OCI-LY7 (cell line): ENCODE data around the gene ZDHHC1. TPM values are rescaled to one million over a fixed set of nuclear protein-coding genes. Genes with fewer than 3 reads are reported as not detected.

Experiments
- BruUV-seq: library from RNA; stranded (reverse); fragments of 400-500 nt; replicated peaks from 2 replicates; lab custom pipeline; 2021; lab: Mats Ljungman, UMichigan
- CTCF ChIA-PET: fragments of 300-600 bp; sonication (Branson Sonifier 250); formaldehyde crosslinking; loops from one replicate; lab custom pipeline; 2022; ENCODE audit warnings: antibody characterized with exemption; ENCODE audit not compliant: unreplicated experiment; lab: Charles Lee
- POLR2A ChIA-PET: fragments of 300-600 bp; sonication (Branson Sonifier 250); formaldehyde crosslinking; loops from one replicate; lab custom pipeline; 2022; ENCODE audit warnings: antibody characterized with exemption; lab: Charles Lee
- DNase-seq: peaks from one replicate; pipeline ENCODE4 v3.0.0-alpha.2; 2015; ENCODE audit warnings: low spot score
- H2AFZ ChIP-seq: fragments of 200-600 bp; sonication (generic), shearing (Covaris generic); 2 replicates; pipeline ENCODE4 v1.6.1; 2014; ENCODE audit warnings: mild to moderate bottlenecking, antibody characterized with exemption, low read length, moderate library complexity
- H3K27ac ChIP-seq: fragments of 200-600 bp; sonication (generic); 2 replicates; pipeline ENCODE4 v1.5.1; 2014; ENCODE audit warnings: mixed run types, low read depth, mild to moderate bottlenecking, moderate library complexity, low read length, inconsistent platforms; ENCODE audit not compliant: poor library complexity, severe bottlenecking
- H3K36me3 ChIP-seq: fragments of 200-600 bp; sonication (generic); 2 replicates; pipeline ENCODE4 v1.6.1; 2014; ENCODE audit warnings: mild to moderate bottlenecking, antibody characterized with exemption, low read length, moderate library complexity, mixed read lengths; ENCODE audit not compliant: insufficient read depth
- H3K4me1 ChIP-seq: fragments of 200-600 bp; sonication (generic); 2 replicates; pipeline ENCODE4 v1.5.1; 2014; ENCODE audit warnings: mild to moderate bottlenecking, low read length; ENCODE audit not compliant: insufficient read depth, poor library complexity, severe bottlenecking
- H3K4me2 ChIP-seq: fragments of 200-600 bp; sonication (generic); 2 replicates; pipeline ENCODE4 v1.6.1; 2014; ENCODE audit warnings: mild to moderate bottlenecking, low read length
- H3K4me3 ChIP-seq: fragments of 200-600 bp; sonication (generic); 2 replicates; pipeline ENCODE4 v1.5.1; 2014; ENCODE audit warnings: mild to moderate bottlenecking, low read depth, low read length; ENCODE audit not compliant: poor library complexity, severe bottlenecking
- H3K79me2 ChIP-seq: fragments of 200-600 bp; sonication (generic); 2 replicates; pipeline ENCODE4 v1.6.1; 2016; ENCODE audit warnings: low read depth, mild to moderate bottlenecking, low read length, moderate library complexity, mixed read lengths; ENCODE audit not compliant: insufficient read depth
- H3K9me2 ChIP-seq: fragments of 200-600 bp; sonication (generic); 2 replicates; pipeline ENCODE4 v1.6.1; 2016; ENCODE audit warnings: mild to moderate bottlenecking, low read length, mixed read lengths; ENCODE audit not compliant: insufficient read depth
- H3K9me3 ChIP-seq: fragments of 200-600 bp; sonication (generic); 2 replicates; pipeline ENCODE4 v1.6.1; 2014; ENCODE audit warnings: mild to moderate bottlenecking, mixed run types, low read length, mixed read lengths
- H4K20me1 ChIP-seq: fragments of 200-600 bp; sonication (generic); 2 replicates; pipeline ENCODE4 v1.6.1; 2014; ENCODE audit warnings: mild to moderate bottlenecking, antibody characterized with exemption, low read length, moderate library complexity, mixed read lengths; ENCODE audit not compliant: insufficient read depth
- EZH2phosphoT487 ChIP-seq: fragments of 200-600 bp; sonication (generic); IDR thresholded peaks from 2 replicates; pipeline ENCODE4 v1.6.1; 2018; ENCODE audit warnings: low read depth, borderline replicate concordance, mild to moderate bottlenecking, mixed run types, antibody characterized with exemption, low read length, moderate library complexity, mixed read lengths
- intact Hi-C: fragments of 100-400 bp; cut with micrococcal nuclease; formaldehyde crosslinking; loops from one replicate; pipeline ENCODE4 v1.10.0; 2022; ENCODE audit not compliant: unreplicated experiment
- total RNA-seq, 2 experiments: library from RNA; depleted of rRNA in 1 of 2; stranded (reverse); fragments of >200 nt in 1 of 2; shearing (Covaris generic) in 1 of 2; gene quantifications; 2 replicates each; pipeline ENCODE4 v1.2.3, GENCODE V29; 2014 to 2022
- TF ChIP-seq, protein P1 (sequence below): fragments of 200-600 bp; sonication (generic); conservative IDR thresholded peaks from 2 replicates; pipeline ENCODE4 v1.5.1; 2014; ENCODE audit warnings: mild to moderate bottlenecking, antibody characterized with exemption, low read length, moderate library complexity, mixed read lengths

Gene ZDHHC1
- total RNA-seq, 2 experiments from 2014 or later = not detected

DNA sequence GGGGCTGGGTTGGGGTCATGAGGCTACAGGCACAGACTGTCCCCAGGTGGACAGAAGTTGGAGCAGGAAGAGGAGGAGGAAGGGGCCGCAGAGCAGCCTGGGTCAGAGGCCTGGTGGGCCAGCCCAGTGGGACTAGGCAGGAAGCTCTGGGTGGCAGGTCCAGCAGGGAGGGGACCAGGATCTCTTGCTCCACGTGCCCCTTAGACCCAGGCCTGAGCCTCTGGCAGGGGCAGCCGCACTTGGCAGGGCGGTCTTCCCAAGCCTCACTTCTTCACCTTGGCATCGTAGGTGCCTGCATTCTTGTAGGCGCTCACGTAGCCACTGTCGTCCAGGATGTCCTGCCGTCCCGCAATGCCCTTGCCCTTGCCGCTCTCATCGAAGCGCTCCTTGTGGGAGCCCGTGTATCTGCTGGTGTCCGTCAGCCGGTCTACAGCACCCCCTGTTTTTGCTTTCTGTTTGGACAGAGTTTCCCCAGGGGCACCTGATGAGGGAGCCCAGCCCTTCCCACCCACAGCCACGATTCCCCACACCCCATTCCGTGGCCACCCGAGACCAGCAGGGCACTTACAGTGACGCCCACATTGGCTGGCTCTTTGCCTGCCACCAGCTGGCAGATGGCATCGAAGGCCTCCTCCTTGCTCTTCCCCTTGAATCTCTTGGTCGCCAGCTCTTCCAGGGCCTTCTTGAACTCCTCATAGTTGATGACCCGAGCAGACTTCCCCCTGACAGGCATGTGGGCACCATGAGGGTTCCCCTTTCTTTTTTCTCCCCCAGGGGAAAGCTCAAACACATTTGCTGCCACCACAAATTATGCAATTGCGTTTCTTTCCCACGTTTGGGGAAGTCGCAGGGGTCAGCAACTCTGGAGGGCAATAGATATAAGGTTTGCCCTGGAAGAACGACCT, 26.1 kb downstream of the ZDHHC1 start:
- ChIA-PET POLR2A (no interaction called here), CTCF (no interaction called here)
- Histone ChIP-seq H3K4me3 (no peak overlapping the region), H3K79me2 (no peaks in the 10 kb centered on the region), H3K9me3 (no peaks in the 10 kb centered on the region), H3K9me2 (no peaks in the 10 kb centered on the region), H2AFZ (no peak overlapping the region), H3K36me3 (no peaks in the 10 kb centered on the region), H3K27ac (no peak overlapping the region), H3K4me2 (no peak overlapping the region), H4K20me1 (no peaks in the 10 kb centered on the region), H3K4me1 (no peaks in the 10 kb centered on the region)
- intact Hi-C loops = no loop called here
- TF ChIP-seq, protein P1, sequence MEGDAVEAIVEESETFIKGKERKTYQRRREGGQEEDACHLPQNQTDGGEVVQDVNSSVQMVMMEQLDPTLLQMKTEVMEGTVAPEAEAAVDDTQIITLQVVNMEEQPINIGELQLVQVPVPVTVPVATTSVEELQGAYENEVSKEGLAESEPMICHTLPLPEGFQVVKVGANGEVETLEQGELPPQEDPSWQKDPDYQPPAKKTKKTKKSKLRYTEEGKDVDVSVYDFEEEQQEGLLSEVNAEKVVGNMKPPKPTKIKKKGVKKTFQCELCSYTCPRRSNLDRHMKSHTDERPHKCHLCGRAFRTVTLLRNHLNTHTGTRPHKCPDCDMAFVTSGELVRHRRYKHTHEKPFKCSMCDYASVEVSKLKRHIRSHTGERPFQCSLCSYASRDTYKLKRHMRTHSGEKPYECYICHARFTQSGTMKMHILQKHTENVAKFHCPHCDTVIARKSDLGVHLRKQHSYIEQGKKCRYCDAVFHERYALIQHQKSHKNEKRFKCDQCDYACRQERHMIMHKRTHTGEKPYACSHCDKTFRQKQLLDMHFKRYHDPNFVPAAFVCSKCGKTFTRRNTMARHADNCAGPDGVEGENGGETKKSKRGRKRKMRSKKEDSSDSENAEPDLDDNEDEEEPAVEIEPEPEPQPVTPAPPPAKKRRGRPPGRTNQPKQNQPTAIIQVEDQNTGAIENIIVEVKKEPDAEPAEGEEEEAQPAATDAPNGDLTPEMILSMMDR = no peak
- no peak for TF ChIP-seq EZH2phosphoT487
- BruUV-seq = no TSS peak
- DNase-seq = no peak

DNA sequence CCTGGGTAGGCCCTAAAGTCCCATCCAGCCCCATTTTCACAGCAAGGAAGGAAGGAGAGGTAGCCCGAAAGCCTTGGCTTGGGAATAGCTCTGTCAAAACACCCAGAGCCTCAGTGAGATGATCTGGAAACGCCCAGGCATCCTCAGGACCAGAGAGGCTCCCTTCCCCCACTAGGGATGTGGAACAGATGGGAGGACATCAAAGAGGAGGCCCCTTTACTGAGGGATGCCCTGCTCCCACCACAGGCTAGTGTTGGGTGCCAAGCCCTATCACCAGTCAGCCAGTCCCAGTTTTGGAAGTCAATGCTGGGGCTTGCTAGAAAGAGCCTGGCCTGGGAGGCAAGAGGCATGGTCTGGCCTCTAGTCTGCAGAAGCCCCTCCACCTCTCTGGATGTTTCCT, 27.7 kb downstream of the ZDHHC1 start:
- Histone ChIP-seq H3K9me3 (no peaks in the 10 kb centered on the region), H3K4me1 (no peaks in the 10 kb centered on the region), H3K27ac (no peak overlapping the region), H3K4me2 (no peak overlapping the region), H3K36me3 (no peaks in the 10 kb centered on the region), H3K4me3 (no peak overlapping the region), H4K20me1 (no peaks in the 10 kb centered on the region), H2AFZ (no peak overlapping the region), H3K79me2 (no peaks in the 10 kb centered on the region), H3K9me2 (no peaks in the 10 kb centered on the region)
- no peak for DNase-seq
- ChIA-PET CTCF (no interaction called here), POLR2A (interaction anchor here (0.6 to 0.9 kb wide), 3 partner anchors 9 to 51 kb away, joined by 3 to 6 read pairs (median 3); no protein-coding TSS in a partner anchor)
- TF ChIP-seq EZH2phosphoT487 = no peak
- TF ChIP-seq, protein P1 = no peak
- no TSS peak for BruUV-seq
- intact Hi-C loops = no loop called here

DNA sequence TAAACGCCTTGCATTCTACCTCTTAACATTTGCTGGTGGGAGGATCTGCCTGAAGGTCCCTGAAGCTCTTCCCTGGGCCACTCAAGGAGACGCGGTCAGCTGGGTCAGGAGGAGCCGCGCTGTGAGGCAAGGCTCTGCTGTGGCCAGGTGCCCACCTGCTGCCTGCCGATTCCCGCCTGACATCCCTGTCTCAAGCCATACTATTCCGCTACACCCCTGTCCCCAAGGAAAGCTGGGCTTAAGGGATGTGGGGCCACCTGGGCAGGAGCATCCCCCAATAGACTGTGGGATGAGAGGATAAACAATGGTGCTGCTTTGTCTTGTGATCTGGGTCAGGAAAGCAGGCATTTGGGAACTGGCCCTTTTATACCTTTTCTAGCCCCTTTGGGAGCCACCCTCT, 28.1 kb downstream of the ZDHHC1 start:
- Histone ChIP-seq H3K36me3 (no peaks in the 10 kb centered on the region), H3K4me2 (no peak overlapping the region), H3K4me3 (no peak overlapping the region), H3K9me2 (no peaks in the 10 kb centered on the region), H3K4me1 (no peaks in the 10 kb centered on the region), H3K79me2 (no peaks in the 10 kb centered on the region), H3K27ac (no peak overlapping the region), H2AFZ (no peak overlapping the region), H4K20me1 (no peaks in the 10 kb centered on the region), H3K9me3 (no peaks in the 10 kb centered on the region)
- POLR2A ChIA-PET = interaction anchor here (0.6 to 0.9 kb wide), 3 partner anchors 9 to 52 kb away, joined by 3 to 6 read pairs (median 3); no protein-coding TSS in a partner anchor
- TF ChIP-seq, protein P1 = no peak
- TF ChIP-seq EZH2phosphoT487 = no peak
- CTCF ChIA-PET = no interaction called here
- no TSS peak for BruUV-seq
- intact Hi-C loops = no loop called here
- no peak for DNase-seq
